HG03521 (cell line): ENCODE data around the gene ZNF536.
"Not testable (repeated sequence)": the region's sequence is repeated elsewhere in the genome, so short reads cannot be mapped to it uniquely, and the experiment has no call there.

Source experiments
- ATAC-seq: cut with Tn5 transposase; IDR thresholded peaks from one replicate; pipeline ENCODE4 v1.9.1; 2021; ENCODE audit warnings: mild to moderate bottlenecking, moderate library complexity; ENCODE audit not compliant: unreplicated experiment

ZNF536 gene

GRCh38 chr19:30340771-30341561 is 31.2 kb upstream of the ZNF536 start:
- ATAC-seq = no peak

- ATAC-seq = no peak
These were observed 30.5 kb upstream of the ZNF536 start for GRCh38 chr19:30341611-30342201.

- no peak for ATAC-seq
These were observed 29.3 kb upstream of the ZNF536 start for GRCh38 chr19:30342901-30343300.

DNA sequence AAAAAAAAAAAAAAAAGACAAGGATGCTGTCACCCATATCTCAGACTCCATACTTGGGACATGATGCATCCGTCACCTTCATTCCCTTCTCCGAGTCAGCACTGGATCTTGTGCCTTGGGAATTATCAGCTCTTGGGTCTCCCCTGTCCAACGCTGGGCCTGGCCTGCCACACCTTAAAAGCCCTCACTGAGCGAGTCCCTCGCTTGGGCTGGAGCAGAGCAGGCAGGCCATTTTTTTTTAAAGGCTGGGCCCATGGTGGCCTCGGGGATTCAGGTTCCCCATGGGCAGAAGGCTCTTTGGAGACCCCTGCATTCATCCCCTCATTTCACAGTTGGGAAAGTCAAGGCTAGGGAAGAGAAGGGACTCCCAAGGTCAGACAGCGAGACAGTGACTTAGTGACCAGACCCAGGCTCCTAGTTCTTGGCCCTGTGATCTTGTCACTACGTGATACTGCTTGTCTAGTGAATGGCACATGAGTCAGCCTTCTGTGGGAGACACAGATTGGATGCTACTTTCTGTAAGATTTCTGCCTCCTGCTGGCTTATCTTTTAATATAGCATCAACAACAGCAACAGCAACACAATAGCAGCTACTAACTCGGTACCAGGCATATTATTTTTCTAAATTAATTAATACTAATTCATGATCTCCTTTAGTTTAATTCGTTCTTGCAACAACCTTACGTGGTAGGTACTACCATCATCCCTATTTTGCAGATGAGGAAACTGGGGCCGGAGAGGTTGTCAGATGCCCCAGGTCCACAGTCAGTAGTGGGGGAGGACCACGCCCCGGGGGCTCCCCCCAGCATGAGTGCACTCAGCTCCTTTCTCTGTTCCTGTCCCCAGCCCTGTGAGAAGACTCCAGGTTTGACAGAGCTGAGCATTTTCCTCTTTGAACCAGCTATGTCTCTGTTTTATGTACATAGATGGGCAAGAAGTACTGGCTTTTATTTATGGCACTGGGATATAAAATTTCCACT is 27.4 kb upstream of the ZNF536 start:
- ATAC-seq = no peak

- ATAC-seq = no peak
These were observed 26.5 kb upstream of the ZNF536 start for GRCh38 chr19:30345686-30346085.

DNA sequence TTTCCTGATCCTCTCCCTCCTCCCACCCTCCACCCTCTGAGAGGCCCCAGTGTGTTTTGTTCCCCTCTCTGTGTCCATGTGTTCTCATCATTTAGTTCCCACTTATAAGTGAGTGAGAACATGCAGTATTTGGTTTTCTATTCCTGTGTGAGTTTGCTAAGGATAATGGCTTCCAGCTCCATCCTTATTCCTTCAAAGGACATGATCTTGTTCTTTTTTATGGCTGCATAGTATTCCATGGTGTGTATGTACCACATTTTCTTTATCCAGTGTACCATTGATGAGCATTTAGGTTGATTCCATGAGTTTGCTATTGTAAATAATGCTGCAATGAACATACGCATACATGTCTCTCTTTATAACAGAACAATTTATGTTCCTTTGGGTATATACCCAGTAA is 25.7 kb upstream of the ZNF536 start:
- ATAC-seq = not testable (repeated sequence)

GRCh38 chr19:30349131-30349730 is 23.0 kb upstream of the ZNF536 start:
- no peak for ATAC-seq

DNA sequence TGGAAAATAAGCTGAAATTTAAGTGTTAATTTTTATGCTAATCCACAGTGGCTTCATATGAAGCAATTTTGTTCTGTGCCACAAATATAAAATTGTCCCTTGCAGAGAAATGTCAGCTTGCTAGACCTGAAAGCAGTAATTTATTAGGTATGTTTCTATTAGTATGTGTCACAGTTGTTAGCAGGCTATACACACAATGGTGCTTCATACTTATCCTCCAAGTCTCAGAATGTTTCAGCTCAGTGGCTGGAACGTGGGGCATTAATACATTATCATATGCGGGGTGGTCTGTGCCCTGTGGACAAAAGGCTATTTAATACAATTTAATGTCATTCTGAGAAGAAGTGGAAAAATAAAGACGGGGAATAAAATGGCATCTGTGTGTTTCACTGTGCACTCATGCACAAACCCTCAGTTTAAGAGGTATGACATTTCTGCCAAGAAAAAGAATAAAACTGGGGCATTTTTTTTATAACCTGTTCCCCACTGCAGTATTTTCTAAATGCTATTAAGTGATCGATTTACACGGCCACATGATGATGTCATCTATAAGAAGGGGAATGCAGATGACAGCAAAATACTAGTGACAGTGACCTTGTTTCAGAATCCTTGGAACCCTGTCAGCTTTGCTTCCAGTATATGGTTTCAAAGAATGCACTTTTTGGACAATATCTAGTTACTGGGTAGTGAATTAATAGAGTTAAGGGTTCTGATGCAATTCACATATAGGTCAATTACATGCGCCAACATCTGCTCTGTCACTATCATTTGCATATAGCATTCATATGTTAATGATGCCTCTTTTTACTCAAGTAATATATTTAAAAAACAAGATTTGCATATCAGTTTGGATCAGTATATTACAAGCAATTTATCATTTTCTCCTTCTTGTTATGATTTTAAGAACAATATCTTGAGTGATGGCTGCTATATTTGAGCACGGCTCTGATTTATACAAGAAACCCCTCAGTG is 21.2 kb upstream of the ZNF536 start:
- ATAC-seq = no peak

DNA sequence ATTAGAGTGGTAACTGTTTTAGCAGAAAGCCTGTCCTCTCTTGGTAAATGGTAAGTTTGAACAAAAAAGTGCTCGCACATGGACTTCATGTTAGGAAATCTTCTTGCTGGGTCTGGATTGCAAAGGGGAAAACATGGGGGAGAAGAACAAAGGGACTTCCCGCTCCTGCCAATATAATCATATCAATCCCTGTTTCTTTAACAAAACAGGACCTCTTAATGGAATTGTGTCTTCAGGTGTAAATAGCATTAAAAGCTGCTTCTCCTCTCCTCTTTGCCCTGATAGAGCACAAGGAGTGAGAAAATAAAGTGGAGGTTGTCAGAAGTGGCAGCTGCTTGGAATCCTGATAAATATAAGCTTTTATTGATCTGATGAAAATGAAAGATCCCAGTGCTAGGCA is 20.4 kb upstream of the ZNF536 start:
- no peak for ATAC-seq

GRCh38 chr19:30353394-30353945 is 18.7 kb upstream of the ZNF536 start:
- ATAC-seq = no peak

DNA sequence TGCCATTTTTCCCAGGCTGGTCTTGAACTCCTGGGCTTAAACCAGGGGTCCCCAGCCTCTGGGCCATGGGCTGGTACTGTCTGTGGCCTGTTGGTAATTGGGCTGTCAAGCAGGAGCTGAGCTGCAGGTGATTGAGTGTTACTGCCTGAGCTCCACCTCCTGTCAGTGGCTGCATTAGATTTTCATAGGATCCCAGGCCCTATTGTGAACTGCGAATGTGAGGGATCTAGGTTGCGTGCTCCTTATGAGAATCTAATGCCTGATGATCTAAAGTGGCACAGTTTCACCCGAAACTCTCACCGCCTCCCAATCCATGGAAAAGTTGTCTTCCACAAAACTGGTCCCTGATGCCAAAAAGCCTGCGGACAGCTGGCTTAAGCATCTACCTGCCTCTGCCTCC is 16.6 kb upstream of the ZNF536 start:
- no peak for ATAC-seq

- no peak for ATAC-seq
These were observed 15.1 kb upstream of the ZNF536 start for GRCh38 chr19:30356951-30357579.

GRCh38 chr19:30357580-30357954 is 14.6 kb upstream of the ZNF536 start:
- no peak for ATAC-seq

DNA sequence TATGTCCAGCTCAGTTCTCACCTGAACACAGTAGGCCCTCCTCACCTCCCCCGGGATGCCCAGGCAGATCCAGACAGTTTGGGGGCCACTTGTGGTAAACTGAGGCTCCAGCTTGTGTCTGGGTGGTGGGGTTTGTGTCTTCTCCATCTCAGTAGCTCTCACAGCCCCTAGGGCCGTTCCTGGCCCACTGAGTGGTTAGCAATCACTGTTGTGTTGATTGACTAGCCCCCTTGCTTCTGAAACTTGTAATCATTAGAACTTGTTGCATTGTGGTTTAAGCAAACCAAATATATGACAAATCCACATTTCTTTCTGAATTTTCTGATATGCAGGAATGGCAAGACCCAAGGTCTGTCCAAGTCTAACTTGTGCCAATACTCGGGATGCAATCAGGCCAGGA is 13.9 kb upstream of the ZNF536 start:
- no peak for ATAC-seq

- ATAC-seq = no peak
These were observed 13.2 kb upstream of the ZNF536 start for GRCh38 chr19:30358821-30359580.

DNA sequence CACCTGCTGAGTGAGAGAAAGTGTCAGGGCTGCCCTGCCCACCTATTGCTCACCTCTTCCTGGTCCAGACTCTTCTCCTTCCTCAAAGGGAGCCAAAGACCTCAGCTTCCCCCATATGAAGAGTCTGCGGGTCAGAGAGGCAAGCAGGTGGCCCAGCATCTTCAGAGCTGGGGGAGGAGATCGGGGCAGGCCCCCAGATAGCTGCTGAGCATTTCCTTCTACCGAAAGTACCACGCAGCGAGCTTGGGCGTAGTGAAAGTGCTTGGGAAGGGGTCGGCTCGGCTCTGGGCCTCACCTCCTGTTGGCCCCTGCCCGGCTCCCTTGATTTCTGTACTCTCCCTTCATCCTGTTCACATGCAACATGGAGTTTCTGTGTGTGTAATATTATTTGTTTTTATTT is 12.2 kb upstream of the ZNF536 start:
- no peak for ATAC-seq

GRCh38 chr19:30360376-30361106 is 11.6 kb upstream of the ZNF536 start:
- no peak for ATAC-seq

- no peak for ATAC-seq
These were observed 11.1 kb upstream of the ZNF536 start for GRCh38 chr19:30361107-30361447.
